Measurements from ENCODE around the gene TMEM30B. TPM values are rescaled to one million over a fixed set of nuclear protein-coding genes. Genes with fewer than 3 reads are reported as not detected.

The TMEM30B gene
- total and polyA plus RNA-seq, 10 of the 15 experiments (the other 5 are each of a cell fraction or from before 2014, with no cell fraction given): 0.10 TPM; not detected in 9

DNA sequence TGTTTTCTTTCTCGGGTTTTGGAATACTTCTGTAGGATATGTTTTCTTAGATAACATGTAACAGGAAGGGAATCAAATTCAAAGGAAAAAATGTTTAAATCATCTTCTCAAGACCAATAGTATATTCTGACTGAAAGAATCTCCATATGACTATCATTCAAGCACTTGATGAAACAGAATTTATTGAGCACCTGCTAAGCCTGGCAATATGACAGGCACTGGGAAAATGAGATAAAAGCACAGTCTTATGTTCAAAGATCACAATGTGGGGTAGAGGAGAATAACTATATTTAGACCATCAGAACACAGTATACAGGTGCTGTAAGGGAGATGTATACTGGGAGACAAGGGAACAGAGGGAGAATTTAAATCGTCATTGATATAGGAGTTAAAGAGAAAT lies 19.1 kb upstream of the TMEM30B start:
- FAIRE-seq: no peak
- Histone ChIP-seq H4K20me1 (ENCODE audit: control insufficient read depth, insufficient read depth) (no peaks in the 10 kb centered on the region), H3K4me2 (ENCODE audit: control insufficient read depth, insufficient read depth) (no peak overlapping the region), H2AFZ (ENCODE audit: control insufficient read depth, low read depth, low read length) (no peak overlapping the region), H3K27ac (ENCODE audit: control insufficient read depth, insufficient read depth) (no peak overlapping the region), H3K9ac (ENCODE audit: control insufficient read depth, insufficient read depth, low read length) (no peak overlapping the region), H3K36me3 (ENCODE audit: control insufficient read depth in 2 of 2, insufficient read depth in 2 of 2, low read length in 1 of 2) (no peaks in the 10 kb centered on the region), H3K27me3 (replicated peaks in 1 of 2; ENCODE audit: control insufficient read depth in 2 of 2, insufficient read depth in 2 of 2, low read length in 1 of 2) (no peaks in the 10 kb centered on the region), H3K79me2 (ENCODE audit: control insufficient read depth, insufficient read depth, low read length) (no peaks in the 10 kb centered on the region), H3K4me1 (ENCODE audit: control insufficient read depth, insufficient read depth, low read length) (peaks cover 12% of the 10 kb centered on the region), H3K9me3 (replicated peaks; ENCODE audit: control insufficient read depth, insufficient read depth, low read length) (peaks cover 2% of the 10 kb centered on the region; the same call in 2 of the 3 replicates), H3K4me3 (no peak overlapping the region)
- BruUV-seq (replicated peaks): no TSS peak
- no peak for DNase-seq (ENCODE audit: low read depth, low spot score)
- SMC1A ChIA-PET (ENCODE audit: uncharacterized antibody, unreplicated experiment): interaction anchor here (0.7 to 2.2 kb wide), 10 partner anchors 42 to 541 kb away, joined by 3 to 6 read pairs (median 3); no protein-coding TSS in a partner anchor
- TF ChIP-seq NFYB (IDR thresholded peaks at IDR 0.05; ENCODE audit: insufficient read depth, low read depth, low read length) (no peak), ZZZ3 (IDR thresholded peaks at IDR 0.05; ENCODE audit: control insufficient read depth, insufficient read length, low read depth) (no peak), RELB (IDR thresholded peaks at IDR 0.05; ENCODE audit: low read depth) (no peak), POLR2A (IDR thresholded peaks at IDR 0.05; ENCODE audit: low read depth, low read length) (no peak), CHD1 (IDR thresholded peaks at IDR 0.05; ENCODE audit: low read depth, low read length) (no peak), EED (IDR thresholded peaks at IDR 0.05; ENCODE audit: low read depth) (no peak), POU2F2 (IDR thresholded peaks at IDR 0.05; ENCODE audit: borderline replicate concordance, low read depth, low read length) (no peak), MEF2B (IDR thresholded peaks at IDR 0.05; ENCODE audit: partially characterized antibody, poor library complexity, severe bottlenecking) (no peak), EP300 (IDR thresholded peaks at IDR 0.05; ENCODE audit: borderline replicate concordance in 1 of 2, control insufficient read depth in 1 of 2, low read depth in 2 of 2, low read length in 2 of 2) (no peak), TCF12 (IDR thresholded peaks at IDR 0.05; ENCODE audit: low read depth, low read length) (no peak), BRCA1 (IDR thresholded peaks at IDR 0.05; ENCODE audit: low read depth, low read length) (no peak), YY1 (IDR thresholded peaks at IDR 0.05; ENCODE audit: low read depth, low read length) (no peak), POLR2AphosphoS2 (IDR thresholded peaks at IDR 0.05; ENCODE audit: low read depth, low read length) (no peak)
- TF ChIP-seq, protein P1, sequence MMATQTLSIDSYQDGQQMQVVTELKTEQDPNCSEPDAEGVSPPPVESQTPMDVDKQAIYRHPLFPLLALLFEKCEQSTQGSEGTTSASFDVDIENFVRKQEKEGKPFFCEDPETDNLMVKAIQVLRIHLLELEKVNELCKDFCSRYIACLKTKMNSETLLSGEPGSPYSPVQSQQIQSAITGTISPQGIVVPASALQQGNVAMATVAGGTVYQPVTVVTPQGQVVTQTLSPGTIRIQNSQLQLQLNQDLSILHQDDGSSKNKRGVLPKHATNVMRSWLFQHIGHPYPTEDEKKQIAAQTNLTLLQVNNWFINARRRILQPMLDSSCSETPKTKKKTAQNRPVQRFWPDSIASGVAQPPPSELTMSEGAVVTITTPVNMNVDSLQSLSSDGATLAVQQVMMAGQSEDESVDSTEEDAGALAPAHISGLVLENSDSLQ (IDR thresholded peaks at IDR 0.05): no peak
- TF ChIP-seq, protein P2, sequence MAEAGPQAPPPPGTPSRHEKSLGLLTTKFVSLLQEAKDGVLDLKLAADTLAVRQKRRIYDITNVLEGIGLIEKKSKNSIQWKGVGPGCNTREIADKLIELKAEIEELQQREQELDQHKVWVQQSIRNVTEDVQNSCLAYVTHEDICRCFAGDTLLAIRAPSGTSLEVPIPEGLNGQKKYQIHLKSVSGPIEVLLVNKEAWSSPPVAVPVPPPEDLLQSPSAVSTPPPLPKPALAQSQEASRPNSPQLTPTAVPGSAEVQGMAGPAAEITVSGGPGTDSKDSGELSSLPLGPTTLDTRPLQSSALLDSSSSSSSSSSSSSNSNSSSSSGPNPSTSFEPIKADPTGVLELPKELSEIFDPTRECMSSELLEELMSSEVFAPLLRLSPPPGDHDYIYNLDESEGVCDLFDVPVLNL (IDR thresholded peaks at IDR 0.05; ENCODE audit: low read depth, low read length): no peak
- TF ChIP-seq, protein P3, sequence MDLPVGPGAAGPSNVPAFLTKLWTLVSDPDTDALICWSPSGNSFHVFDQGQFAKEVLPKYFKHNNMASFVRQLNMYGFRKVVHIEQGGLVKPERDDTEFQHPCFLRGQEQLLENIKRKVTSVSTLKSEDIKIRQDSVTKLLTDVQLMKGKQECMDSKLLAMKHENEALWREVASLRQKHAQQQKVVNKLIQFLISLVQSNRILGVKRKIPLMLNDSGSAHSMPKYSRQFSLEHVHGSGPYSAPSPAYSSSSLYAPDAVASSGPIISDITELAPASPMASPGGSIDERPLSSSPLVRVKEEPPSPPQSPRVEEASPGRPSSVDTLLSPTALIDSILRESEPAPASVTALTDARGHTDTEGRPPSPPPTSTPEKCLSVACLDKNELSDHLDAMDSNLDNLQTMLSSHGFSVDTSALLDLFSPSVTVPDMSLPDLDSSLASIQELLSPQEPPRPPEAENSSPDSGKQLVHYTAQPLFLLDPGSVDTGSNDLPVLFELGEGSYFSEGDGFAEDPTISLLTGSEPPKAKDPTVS (IDR thresholded peaks at IDR 0.05; ENCODE audit: low read depth, low read length): no peak
- in situ Hi-C loops (cut with MboI): loop anchor here (25.0 kb wide), 1 partner anchor 137 kb away; no protein-coding TSS in a partner anchor
- CTCF ChIA-PET: interaction anchor here (0.9 to 5.9 kb wide), 6 partner anchors 12 to 537 kb away, joined by 3 to 42 read pairs (median 3); no protein-coding TSS in a partner anchor
- 26% methylated on average over 2 of the region's 2 CpGs for WGBS (ENCODE audit: insufficient coverage, insufficient replicate concordance, low lambda C conversion rate, missing lambda C conversion rate)
- intact Hi-C loops (cut with micrococcal nuclease; ENCODE audit: unreplicated experiment): no loop called here
- RAD21 ChIA-PET (ENCODE audit: unreplicated experiment): interaction anchor here (1.0 to 1.3 kb wide), 2 partner anchors 19 kb away, joined by 4 to 5 read pairs; no protein-coding TSS in a partner anchor
- ATAC-seq: no peak
- POLR2A ChIA-PET: interaction anchor here (0.6 kb wide), 1 partner anchor 19 kb away, joined by 3 read pairs; no protein-coding TSS in a partner anchor
